Erythroblast (primary cell): ENCODE data around the gene AUTS2.

Experiments
- GATA1 ChIP-seq: IDR thresholded peaks from 2 replicates; pipeline ENCODE4 v1.6.1; 2011; ENCODE audit warnings: low read depth, mild to moderate bottlenecking, control low read depth, low read length, moderate library complexity
- POLR2A ChIP-seq: IDR thresholded peaks from 2 replicates; pipeline ENCODE4 v1.6.1; 2011; ENCODE audit warnings: mild to moderate bottlenecking, low read length

- TF ChIP-seq POLR2A, result no peak
- no peak for TF ChIP-seq GATA1
These were observed 344.3 kb downstream of the AUTS2 start for GRCh38 chr7:69942573-69942972.
